ELF-1 (cell line): ENCODE data around the gene ENKD1.
"Not testable (repeated sequence)": the region's sequence is repeated elsewhere in the genome, so short reads cannot be mapped to it uniquely, and the experiment has no call there.

Experiments used
- DNase-seq: peaks from one replicate; pipeline ENCODE4 v3.0.0-alpha.2; 2016; ENCODE audit warnings: low read depth, low spot score

Gene ENKD1

DNA sequence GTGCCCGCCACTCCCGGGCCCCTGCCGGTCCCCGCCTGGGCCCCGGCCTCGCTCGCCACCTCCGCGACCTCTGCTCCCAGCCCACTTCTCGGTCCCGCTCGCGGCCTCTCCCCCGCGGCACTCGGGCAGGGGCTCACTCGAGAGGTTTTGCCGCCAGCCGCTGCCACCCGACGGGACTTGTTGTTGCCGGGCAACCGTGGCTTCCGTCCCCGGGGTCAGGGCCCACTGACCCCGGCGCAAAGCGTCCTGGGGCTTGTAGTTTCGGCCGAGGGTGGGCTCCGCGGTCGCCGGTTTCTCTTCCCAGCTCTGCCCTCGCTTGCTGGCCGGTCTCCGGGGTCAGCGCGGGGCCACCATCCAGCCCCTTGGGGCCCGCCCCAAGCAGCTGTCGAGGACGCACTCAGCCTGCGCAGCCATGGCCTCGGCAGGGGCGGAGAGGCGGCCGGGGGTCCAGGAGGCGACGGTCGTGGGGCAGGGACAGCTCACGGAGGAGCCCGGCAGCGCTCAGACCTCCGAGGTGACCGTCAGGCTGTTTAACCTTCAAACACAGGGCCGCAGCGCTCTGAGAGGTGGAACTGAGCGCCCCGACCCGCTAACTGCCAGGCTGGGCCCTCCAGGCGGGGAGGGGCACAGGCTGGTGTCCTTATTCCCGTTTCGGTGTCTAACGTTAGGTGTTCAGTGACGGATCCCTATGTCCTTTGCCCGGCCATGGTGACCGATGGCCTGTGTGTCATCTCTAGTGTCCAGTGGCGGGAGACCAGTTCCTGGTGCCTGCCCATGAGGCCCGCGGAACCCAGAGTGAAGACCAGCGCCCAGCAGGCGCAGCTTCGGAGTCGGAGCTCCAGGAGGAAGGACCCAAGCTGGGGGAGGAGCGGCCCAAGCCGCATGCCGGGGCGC is at the start of gene ENKD1, which contains the start of gene C16orf86:
Gene ENKD1 (minus strand): TSS at position 192 of the 894 bp plus-strand sequence. CDS start 308 bp downstream, outside the sequence.
Gene C16orf86 (plus strand): TSS at position 256 of the 894 bp plus-strand sequence. CDS start 157 bp downstream, at position 413.
- DNase-seq = peak; percentile 83

DNA sequence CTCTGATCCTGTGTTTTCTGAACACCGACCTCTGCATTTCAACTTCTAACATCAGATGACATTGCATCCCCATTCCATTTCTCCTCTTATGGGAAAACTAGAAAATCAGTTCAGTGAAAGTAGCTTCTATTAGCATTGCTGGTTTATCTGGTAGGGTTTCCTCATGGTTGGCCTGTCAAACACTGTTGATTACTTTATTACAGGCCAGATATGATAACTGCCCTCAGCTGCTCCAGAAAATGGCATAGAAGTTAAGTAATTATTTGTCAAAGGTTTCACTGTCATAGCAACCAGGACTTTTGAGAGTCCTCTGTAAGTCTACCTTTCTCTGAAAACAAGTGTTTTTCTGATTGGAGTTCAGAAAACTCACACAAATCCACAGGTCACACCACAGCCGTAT is 49.5 kb upstream of the ENKD1 start:
- DNase-seq = no peak

DNA sequence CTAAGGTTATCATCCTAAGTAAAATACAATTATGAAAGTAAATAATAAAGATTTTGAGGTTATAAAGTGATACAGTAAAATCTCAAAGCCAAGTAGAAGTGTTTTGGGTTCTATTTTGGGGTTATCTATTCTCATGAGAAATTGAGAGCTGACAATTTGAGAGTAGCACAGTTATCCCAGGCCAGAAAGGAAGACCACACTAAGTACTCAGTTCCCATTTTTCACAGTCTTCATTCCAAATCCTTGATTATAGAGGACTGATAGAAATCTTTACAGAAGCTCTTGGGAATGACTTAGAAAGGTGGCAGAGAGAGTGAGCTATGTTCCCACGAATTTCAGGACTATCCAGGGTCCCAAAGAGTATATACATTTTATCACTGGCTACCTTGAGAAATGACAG is 48.0 kb upstream of the ENKD1 start:
- DNase-seq = no peak

DNA sequence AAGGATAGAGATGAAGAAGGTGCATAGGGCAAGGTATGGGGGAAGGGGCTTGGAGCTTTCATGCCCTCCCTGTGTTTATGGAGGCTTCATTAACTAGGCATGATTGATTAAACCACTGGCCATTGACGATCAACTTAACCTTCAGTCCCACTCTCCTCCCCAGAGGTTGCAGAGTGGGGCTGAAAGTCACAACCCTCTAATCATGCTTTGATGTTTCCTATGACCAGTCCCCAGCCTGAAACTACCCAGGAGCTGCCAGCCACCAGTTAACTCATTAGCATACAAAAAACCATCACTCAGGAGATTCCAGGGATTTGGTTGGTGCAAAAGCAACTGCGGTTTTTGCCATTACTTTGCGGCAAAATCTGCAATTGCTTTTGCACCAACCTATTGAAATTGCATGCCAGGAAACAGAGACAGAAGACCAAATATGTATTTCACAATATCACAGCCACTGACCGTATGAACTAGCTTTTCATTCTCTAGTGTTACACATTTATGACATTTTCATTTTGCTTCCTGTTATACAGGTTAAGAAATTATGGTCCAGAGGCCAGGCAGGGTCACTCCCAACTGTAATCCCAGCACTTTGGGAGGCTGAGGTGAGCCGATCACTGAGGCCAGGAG is 47.2 kb upstream of the ENKD1 start:
- DNase-seq = no peak

- no peak for DNase-seq
Measured at GRCh38 chr16:67710607-67711006, 44.1 kb upstream of the ENKD1 start.

DNA sequence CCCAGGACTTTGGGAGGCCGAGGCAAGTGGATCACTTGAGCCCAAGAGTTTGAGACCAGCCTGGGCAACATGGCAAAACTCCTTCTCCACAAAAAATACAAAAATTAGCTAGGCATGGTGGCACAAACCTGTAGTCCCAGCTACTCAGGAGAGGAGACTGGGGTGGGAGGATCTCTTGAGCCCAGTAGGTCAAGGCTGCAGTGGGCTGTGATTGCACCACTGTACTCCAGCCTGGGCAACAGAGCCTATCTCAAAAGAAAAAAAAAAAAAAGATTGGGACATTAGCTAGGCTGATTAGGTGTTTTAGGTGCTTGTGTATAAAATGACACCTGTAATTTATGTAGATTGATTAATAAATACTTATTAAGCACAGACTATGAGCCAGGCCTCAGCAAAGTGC is 42.5 kb upstream of the ENKD1 start:
- no peak for DNase-seq

DNA sequence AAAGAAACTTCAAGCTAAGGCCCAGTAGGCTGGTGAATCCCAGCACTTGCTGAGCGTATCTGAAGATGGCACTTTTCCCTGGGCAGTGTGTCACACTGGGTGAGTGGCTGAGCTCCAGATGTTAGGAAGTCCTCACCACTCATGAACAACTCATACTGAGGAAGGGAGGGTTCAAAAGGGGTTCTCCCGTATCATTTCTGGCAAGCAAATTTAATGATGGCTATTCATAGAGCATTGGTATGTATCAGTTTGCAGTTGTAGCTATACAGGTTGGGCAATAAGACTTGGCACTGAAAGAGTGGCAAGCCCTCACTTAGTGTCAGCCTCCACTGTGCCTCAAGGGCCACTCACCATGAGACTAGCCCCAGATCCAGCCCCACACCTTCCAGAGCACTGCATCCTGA is 41.8 kb upstream of the ENKD1 start:
- no peak for DNase-seq

GRCh38 chr16:67707790-67708189 is 41.2 kb upstream of the ENKD1 start:
- DNase-seq = no peak

DNA sequence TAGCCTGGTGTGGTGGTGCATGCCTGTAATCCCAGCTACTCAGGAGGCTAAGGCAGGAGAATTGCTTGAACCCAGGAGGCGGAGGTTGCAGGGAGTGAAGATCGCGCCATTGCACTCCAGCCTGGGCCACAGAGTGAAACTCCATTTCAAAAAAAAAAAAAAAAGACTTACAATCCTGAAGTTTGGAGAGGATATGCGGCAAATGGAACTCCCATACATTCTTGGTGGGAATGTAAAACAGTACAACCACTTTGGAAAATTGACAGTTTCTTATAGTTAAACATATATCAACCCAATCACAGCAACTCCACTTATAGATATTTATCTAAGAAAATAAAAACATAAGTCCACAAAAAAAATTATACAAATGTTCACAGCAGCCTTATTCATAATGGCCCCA is 40.7 kb upstream of the ENKD1 start:
- DNase-seq = no peak

- DNase-seq = no peak
Measured at GRCh38 chr16:67704110-67704509, 37.6 kb upstream of the ENKD1 start.

GRCh38 chr16:67703626-67704025 is 37.1 kb upstream of the ENKD1 start:
- no peak for DNase-seq

DNA sequence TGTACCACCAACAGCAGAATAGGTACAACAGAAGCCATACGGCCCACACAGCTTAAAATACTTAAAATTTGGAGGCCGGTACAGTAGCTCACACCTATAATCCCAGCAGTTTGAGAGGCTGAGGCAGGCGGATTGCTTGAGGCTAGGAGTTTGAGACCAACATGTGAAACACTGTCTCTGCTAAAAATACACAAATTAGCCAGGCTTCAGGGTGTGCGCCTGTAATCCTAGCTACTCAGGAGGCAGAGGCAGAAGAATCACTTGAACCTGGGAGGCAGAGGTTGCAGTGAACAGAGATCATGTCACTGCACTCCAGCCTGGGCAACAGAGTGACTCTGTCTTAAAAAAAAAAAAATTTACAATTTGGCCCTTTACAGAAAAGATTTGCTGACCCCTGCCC is 35.6 kb upstream of the ENKD1 start:
- DNase-seq = peak; percentile 6

GRCh38 chr16:67701420-67701819 is 34.9 kb upstream of the ENKD1 start:
- no peak for DNase-seq

- no peak for DNase-seq
Measured at GRCh38 chr16:67699265-67699664, 32.7 kb upstream of the ENKD1 start.

- DNase-seq = no peak
Measured at GRCh38 chr16:67697422-67698185, 31.1 kb upstream of the ENKD1 start.

DNA sequence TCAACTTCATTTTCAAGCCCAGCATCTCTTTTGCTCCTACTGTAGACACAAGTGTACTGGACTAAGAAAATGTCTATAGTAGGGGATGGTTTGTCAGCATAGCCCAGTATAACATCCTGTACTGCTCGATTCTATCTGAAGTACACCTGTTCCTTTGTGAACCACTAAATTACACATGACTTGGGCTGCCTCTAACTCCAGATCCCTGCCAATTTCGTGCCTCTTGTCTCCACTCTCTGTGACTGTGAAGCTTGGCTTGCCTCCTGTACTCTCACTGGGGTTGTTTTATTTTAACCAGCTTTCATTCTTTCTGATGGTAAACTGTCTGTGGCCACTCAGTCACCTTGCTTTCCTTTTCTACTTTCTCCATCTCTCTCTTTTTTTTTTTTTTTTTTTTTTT is 28.1 kb upstream of the ENKD1 start:
- DNase-seq = no peak

- DNase-seq = not testable (repeated sequence)
Measured at GRCh38 chr16:67693517-67694285, 27.2 kb upstream of the ENKD1 start.

GRCh38 chr16:67685388-67686112 is 19.0 kb upstream of the ENKD1 start:
- DNase-seq = no peak

DNA sequence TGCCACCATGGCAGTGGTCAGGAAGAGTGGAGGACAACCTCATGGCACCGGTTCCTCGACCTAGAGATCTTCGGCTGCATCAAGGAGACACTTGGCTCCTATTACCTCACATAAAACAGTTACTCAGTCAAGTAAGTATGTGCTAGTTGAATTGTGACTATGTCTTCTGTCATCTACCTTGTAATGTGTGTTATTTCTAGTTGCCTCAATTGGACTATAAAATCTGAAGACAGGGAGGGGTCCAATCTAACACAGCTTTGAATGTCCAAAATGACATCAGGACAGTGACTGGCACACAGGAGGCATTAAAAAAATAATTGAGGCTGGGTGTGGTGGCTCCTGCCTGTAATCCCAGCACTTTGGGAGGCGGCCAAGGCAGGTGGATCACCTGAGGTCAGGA is 17.2 kb upstream of the ENKD1 start:
- no peak for DNase-seq
